BLaER1 (cell line): ENCODE results near the gene FKBP7.
A peak's percentile ranks its signal among the peaks of the same experiment; 100 is the strongest.
"Not testable (repeated sequence)": the region's sequence is repeated elsewhere in the genome, so short reads cannot be mapped to it uniquely, and the experiment has no call there.

Source experiments
- H3K27ac ChIP-seq: shearing (Covaris generic); formaldehyde crosslinking; 2 replicates; pipeline ENCODE4 v1.8.1; 2022
- H3K27me3 ChIP-seq: shearing (Covaris generic); formaldehyde crosslinking; 2 replicates; pipeline ENCODE4 v1.8.1; 2022
- H3K36me3 ChIP-seq: shearing (Covaris generic); formaldehyde crosslinking; 2 replicates; pipeline ENCODE4 v1.8.1; 2022
- H3K4me1 ChIP-seq: shearing (Covaris generic); formaldehyde crosslinking; 2 replicates; pipeline ENCODE4 v1.8.1; 2022
- H3K4me2 ChIP-seq: shearing (Covaris generic); formaldehyde crosslinking; 2 replicates; pipeline ENCODE4 v1.8.1; 2022
- H3K4me3 ChIP-seq: shearing (Covaris generic); formaldehyde crosslinking; 2 replicates; pipeline ENCODE4 v1.8.1; 2022
- H3K9ac ChIP-seq: shearing (Covaris generic); formaldehyde crosslinking; 2 replicates; pipeline ENCODE4 v1.8.1; 2022
- H3K9me3 ChIP-seq: shearing (Covaris generic); formaldehyde crosslinking; 2 replicates; pipeline ENCODE4 v1.8.1; 2022
- H4K20me1 ChIP-seq: shearing (Covaris generic); formaldehyde crosslinking; 2 replicates; pipeline ENCODE4 v1.8.1; 2022
- Cebpa-rat ChIP-seq: shearing (Covaris generic); IDR thresholded peaks from 2 replicates; pipeline ENCODE4 v1.8.1; 2022

Gene FKBP7

DNA sequence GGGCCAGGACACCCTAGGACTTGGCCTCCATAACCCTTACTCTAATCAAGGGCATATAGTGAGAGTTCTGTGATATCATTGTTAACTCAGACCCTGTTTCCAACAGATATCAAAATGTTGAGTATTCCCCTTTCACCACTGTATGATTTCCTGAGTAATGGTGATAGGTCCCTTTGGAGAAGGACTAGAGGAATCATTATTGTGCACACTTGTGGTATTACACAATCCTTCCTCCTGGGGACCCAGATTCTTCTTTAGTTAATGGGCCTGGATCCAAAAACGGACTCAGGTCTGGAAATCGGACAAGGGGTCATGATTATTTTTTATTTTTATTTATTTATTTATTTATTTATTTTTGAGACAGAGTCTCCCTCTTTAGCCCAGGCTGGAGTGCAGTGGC, 50.9 kb downstream of the FKBP7 start:
- no peak for TF ChIP-seq Cebpa-rat
- Histone ChIP-seq H3K4me2 (no peak overlapping the region), H3K9me3 (peaks cover 26% of the 10 kb centered on the region), H3K4me3 (no peak overlapping the region), H3K4me1 (no peaks in the 10 kb centered on the region), H3K36me3 (peaks cover 98% of the 10 kb centered on the region), H3K27me3 (no peaks in the 10 kb centered on the region), H4K20me1 (peaks cover 36% of the 10 kb centered on the region), H3K9ac (no peak overlapping the region), H3K27ac (no peak overlapping the region)

- Histone ChIP-seq H3K4me2 (no peak overlapping the region), H3K27ac (no peak overlapping the region), H4K20me1 (peaks cover 36% of the 10 kb centered on the region), H3K4me1 (no peaks in the 10 kb centered on the region), H3K36me3 (peaks cover 98% of the 10 kb centered on the region), H3K4me3 (no peak overlapping the region), H3K9me3 (peaks cover 36% of the 10 kb centered on the region), H3K9ac (no peak overlapping the region), H3K27me3 (no peaks in the 10 kb centered on the region)
- TF ChIP-seq Cebpa-rat: no peak
Observed at GRCh38 chr2:178426388-178426787, 52.0 kb downstream of the FKBP7 start.

- Histone ChIP-seq H4K20me1 (peaks cover 27% of the 10 kb centered on the region), H3K27me3 (no peaks in the 10 kb centered on the region), H3K36me3 (peaks cover 98% of the 10 kb centered on the region), H3K4me1 (peaks cover 4% of the 10 kb centered on the region; the same call in 1 of the 2 replicates), H3K4me3 (no peak overlapping the region), H3K9me3 (peaks cover 36% of the 10 kb centered on the region), H3K27ac (no peak overlapping the region), H3K9ac (no peak overlapping the region), H3K4me2 (no peak overlapping the region)
- TF ChIP-seq Cebpa-rat: no peak
Observed at GRCh38 chr2:178425255-178425827, 53.1 kb downstream of the FKBP7 start.

GRCh38 chr2:178423746-178424145, 54.7 kb downstream of the FKBP7 start:
- Histone ChIP-seq H3K9me3 (peaks cover 36% of the 10 kb centered on the region), H4K20me1 (peaks cover 11% of the 10 kb centered on the region; the same call in 1 of the 2 replicates), H3K36me3 (peaks cover 87% of the 10 kb centered on the region), H3K4me1 (peaks cover 16% of the 10 kb centered on the region; the same call in 1 of the 2 replicates)
- not testable (repeated sequence) for H3K4me2 ChIP-seq, H3K27me3 ChIP-seq, H3K27ac ChIP-seq, H3K4me3 ChIP-seq, H3K9ac ChIP-seq

DNA sequence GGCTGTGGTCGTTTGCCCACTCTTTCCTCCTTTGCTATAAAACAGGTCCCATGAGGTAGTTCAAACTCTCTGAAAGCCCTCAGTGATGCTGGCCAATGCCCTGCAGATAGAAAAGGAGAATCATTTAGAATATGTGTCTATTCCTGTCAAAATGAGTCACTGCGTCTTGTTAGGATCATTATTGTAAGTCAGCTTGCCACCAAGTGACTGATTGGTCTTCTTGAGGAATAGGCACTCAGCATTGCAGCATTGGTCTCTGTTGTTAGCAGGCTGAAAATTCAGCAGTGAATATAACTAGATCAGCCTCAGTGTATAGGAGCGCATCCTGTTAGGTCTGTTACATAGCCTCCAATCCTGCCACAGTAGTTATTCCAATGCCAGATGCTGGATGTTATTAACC, 56.3 kb downstream of the FKBP7 start:
- Histone ChIP-seq H3K9ac (no peak overlapping the region), H3K4me1 (peaks cover 32% of the 10 kb centered on the region), H3K4me2 (no peak overlapping the region), H3K36me3 (peaks cover 83% of the 10 kb centered on the region), H3K9me3 (peaks cover 36% of the 10 kb centered on the region), H3K27me3 (no peaks in the 10 kb centered on the region), H3K4me3 (no peak overlapping the region), H4K20me1 (peaks cover 9% of the 10 kb centered on the region; the same call in 1 of the 2 replicates), H3K27ac (no peak overlapping the region)
- no peak for TF ChIP-seq Cebpa-rat

GRCh38 chr2:178420463-178420999, 57.9 kb downstream of the FKBP7 start:
- no peak for TF ChIP-seq Cebpa-rat
- Histone ChIP-seq H3K9me3 (peaks cover 33% of the 10 kb centered on the region), H3K4me2 (no peak overlapping the region), H4K20me1 (no peaks in the 10 kb centered on the region; the same call in 1 of the 2 replicates), H3K4me3 (no peak overlapping the region), H3K27ac (no peak overlapping the region), H3K27me3 (no peaks in the 10 kb centered on the region), H3K9ac (no peak overlapping the region), H3K4me1 (peaks cover 48% of the 10 kb centered on the region), H3K36me3 (peaks cover 67% of the 10 kb centered on the region)

DNA sequence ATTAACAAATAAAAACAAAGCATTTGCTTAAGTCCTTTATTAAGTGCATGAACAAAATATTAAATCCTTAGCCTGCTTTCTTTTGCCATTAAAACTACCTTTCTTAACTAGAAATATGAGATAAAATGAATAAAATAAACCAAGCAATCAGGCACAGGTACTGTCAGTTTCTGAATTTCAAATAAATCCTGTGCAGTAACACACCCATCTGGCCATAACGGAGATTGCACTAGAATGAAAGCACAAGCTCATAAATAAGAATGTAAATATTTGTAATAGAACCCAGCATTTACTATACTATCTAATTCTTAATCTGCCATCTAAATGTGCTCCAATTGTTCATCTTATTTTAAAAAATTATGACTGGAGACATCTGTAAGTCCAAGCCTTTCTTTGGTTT, 59.3 kb downstream of the FKBP7 start:
- Histone ChIP-seq H3K27me3 (no peaks in the 10 kb centered on the region), H3K9me3 (peaks cover 27% of the 10 kb centered on the region), H3K27ac (no peak overlapping the region), H4K20me1 (no peaks in the 10 kb centered on the region; the same call in 1 of the 2 replicates), H3K9ac (no peak overlapping the region), H3K4me2 (no peak overlapping the region), H3K36me3 (peaks cover 55% of the 10 kb centered on the region), H3K4me1 (peaks cover 55% of the 10 kb centered on the region), H3K4me3 (no peak overlapping the region)
- no peak for TF ChIP-seq Cebpa-rat

GRCh38 chr2:178418426-178418825, 60.0 kb downstream of the FKBP7 start:
- peaks cover 55% of the 10 kb centered on the region for H3K4me1 ChIP-seq
- TF ChIP-seq Cebpa-rat: no peak
- H3K27ac ChIP-seq: peak overlapping the region; percentile 28; the same call in 1 of the 2 replicates
- H3K27me3 ChIP-seq: no peaks in the 10 kb centered on the region
- no peaks in the 10 kb centered on the region; the same call in 1 of the 2 replicates for H4K20me1 ChIP-seq
- H3K36me3 ChIP-seq: peaks cover 48% of the 10 kb centered on the region
- H3K4me2 ChIP-seq: peak overlapping the region; percentile 27; the same call in 1 of the 2 replicates
- H3K9ac ChIP-seq: peak overlapping the region; percentile 21; the same call in 1 of the 2 replicates
- H3K4me3 ChIP-seq: no peak overlapping the region
- peaks cover 20% of the 10 kb centered on the region for H3K9me3 ChIP-seq

- Histone ChIP-seq H3K36me3 (peaks cover 43% of the 10 kb centered on the region), H3K27ac (peak overlapping the region; percentile 28; the same call in 1 of the 2 replicates), H4K20me1 (no peaks in the 10 kb centered on the region; the same call in 1 of the 2 replicates), H3K4me3 (no peak overlapping the region), H3K9me3 (peaks cover 15% of the 10 kb centered on the region), H3K27me3 (no peaks in the 10 kb centered on the region), H3K4me1 (peaks cover 58% of the 10 kb centered on the region), H3K9ac (peak overlapping the region; percentile 21; the same call in 1 of the 2 replicates), H3K4me2 (peak overlapping the region; percentile 27; the same call in 1 of the 2 replicates)
- no peak for TF ChIP-seq Cebpa-rat
Observed at GRCh38 chr2:178417916-178418315, 60.5 kb downstream of the FKBP7 start.

GRCh38 chr2:178415979-178416378, 62.4 kb downstream of the FKBP7 start:
- Histone ChIP-seq H3K4me3 (peak overlapping the region; percentile 72; the same call in 1 of the 2 replicates), H3K27ac (peak overlapping the region; percentile 99; the same call in 1 of the 2 replicates), H4K20me1 (no peaks in the 10 kb centered on the region; the same call in 1 of the 2 replicates), H3K27me3 (no peaks in the 10 kb centered on the region), H3K36me3 (peaks cover 23% of the 10 kb centered on the region), H3K9ac (peak overlapping the region; percentile 72; the same call in 1 of the 2 replicates), H3K4me2 (peak overlapping the region; percentile 77), H3K4me1 (peaks cover 71% of the 10 kb centered on the region), H3K9me3 (no peaks in the 10 kb centered on the region)
- TF ChIP-seq Cebpa-rat: no peak
